Raji (cell line): ENCODE results near the gene RBCK1.
A peak's percentile ranks its signal among the peaks of the same experiment; 100 is the strongest.

Experiments
- POLR2A ChIP-seq: IDR thresholded peaks from 2 replicates; pipeline ENCODE4 v1.6.1; 2011; ENCODE audit warnings: low read depth, low read length, control low read depth; ENCODE audit not compliant: insufficient read depth

Gene RBCK1

GRCh38 chr20:461254-462198 lies 53.4 kb downstream of the RBCK1 start:
- TF ChIP-seq POLR2A: no peak

- peak; percentile 80 for TF ChIP-seq POLR2A
Measured at GRCh38 chr20:462199-462991, 54.3 kb downstream of the RBCK1 start, which contains the start of gene TBC1D20. TBC1D20 (minus strand) TSS chr20:462533; CDS start chr20:462405, 128 bp downstream.

GRCh38 chr20:467755-468154 lies 59.7 kb downstream of the RBCK1 start:
- TF ChIP-seq POLR2A: no peak

- no peak for TF ChIP-seq POLR2A
Measured at GRCh38 chr20:469746-470490, 61.8 kb downstream of the RBCK1 start.

DNA sequence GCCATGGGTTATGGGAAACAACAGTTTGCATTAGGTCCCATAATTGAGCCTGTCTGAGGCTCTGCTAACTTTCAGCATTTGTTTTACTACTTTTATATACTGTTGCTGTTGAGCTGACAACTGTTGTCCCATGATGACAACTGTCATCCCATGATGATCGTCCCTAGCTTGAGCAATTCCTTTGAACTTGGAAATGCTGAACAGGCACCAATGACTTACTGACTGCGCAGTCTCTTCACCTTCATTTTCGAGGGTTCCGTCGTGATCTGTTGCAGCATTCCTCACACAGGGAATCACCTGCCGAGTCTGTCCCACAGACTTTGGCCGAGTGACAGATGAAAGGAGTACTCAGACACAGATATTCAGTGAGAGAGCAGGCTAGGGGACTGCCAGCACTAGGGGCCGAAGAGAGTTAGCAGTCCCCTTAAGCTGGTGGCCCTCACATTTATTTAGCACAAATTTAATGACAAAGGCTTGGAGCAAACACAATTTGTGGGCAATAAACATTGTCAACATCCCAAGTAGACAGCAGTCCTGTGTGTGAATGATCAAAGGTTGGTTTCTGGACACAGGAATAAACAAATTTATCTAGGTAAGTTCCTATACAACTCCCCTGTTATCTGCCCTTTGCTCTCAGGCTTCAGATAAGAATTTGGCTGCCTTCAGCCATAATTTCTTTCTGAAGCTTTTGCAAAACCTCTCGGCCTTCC lies 64.2 kb downstream of the RBCK1 start:
- no peak for TF ChIP-seq POLR2A

GRCh38 chr20:472889-473292 lies 64.8 kb downstream of the RBCK1 start:
- no peak for TF ChIP-seq POLR2A

GRCh38 chr20:474581-474980 lies 66.5 kb downstream of the RBCK1 start:
- TF ChIP-seq POLR2A: no peak

- TF ChIP-seq POLR2A: no peak
Measured at GRCh38 chr20:475463-476357, 67.6 kb downstream of the RBCK1 start.

DNA sequence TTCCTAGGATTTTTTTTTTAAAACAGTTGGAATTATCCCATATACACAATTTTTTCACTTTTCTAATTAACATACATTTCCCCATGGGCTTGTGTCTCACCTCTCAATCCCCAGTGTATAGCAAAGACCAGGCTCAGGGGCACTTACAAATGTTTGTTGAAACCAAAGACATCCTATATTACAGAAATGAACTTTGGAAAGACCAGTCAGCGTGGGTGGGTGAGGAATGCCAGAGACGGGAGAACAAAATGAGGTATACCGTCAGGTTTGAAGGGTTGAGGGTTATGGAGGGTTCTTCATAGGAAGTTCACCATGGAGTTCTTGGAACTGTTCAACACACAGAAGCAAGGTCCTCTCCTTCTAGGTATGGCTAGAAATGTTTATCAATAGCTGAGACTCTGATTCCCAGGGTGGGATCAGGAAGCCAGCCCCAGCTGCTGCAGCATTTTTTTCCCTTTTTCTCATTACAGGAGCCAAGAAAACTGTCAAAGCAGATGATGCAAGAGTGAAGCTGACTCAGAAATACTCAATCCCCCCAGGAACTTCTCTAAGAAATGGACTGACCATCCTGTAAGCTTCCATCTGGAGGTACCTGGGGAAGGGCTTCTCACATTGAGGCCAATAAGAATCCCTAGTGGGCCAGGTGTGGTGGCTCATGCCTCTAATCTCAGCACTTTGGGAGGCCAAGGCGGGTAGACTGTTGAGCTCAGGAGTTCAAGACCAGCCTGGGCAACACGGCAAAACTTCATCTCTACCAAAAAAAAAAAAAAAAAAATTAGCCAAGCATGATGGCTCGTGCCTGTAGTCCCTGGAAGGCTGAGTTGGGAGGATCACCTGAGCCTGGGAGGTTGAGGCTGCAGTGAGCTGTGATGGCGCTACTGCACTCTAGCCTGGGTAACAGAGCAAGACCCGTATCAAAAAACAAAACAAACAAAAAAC lies 70.2 kb downstream of the RBCK1 start:
- TF ChIP-seq POLR2A: no peak

- TF ChIP-seq POLR2A: no peak
Measured at GRCh38 chr20:478949-479429, 70.9 kb downstream of the RBCK1 start.

- TF ChIP-seq POLR2A: no peak
Measured at GRCh38 chr20:479487-479886, 71.4 kb downstream of the RBCK1 start.

GRCh38 chr20:480044-480443 lies 71.9 kb downstream of the RBCK1 start:
- TF ChIP-seq POLR2A: no peak

DNA sequence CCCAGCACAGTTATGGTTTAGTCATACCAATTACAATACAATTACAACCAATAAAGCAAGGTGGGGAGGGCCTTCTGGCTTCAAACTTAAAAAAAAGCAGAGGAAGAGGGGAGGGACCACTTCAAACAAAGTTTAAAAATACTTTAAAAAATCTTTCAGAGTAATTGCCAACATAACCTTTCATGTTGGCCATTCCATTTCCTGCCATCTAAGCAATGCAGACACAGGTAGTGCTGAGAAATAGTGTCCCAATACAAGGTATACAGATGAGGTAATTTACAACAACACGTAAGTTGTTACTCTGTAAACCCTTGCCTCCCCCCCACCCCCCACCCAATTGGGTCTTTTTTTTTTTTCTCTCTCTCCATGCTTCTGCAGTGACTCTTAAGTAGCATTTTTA lies 73.1 kb downstream of the RBCK1 start:
- TF ChIP-seq POLR2A: no peak
